Right lobe of liver (tissue), 4 donors: ENCODE results near the gene SPPL3.

ENCODE experiments used
- CTCF ChIP-seq, 4 donors: fragments of 200-600 bp in 3 of 4; fragments of 450-650 bp in 1 of 4; IDR thresholded peaks; one replicate each; pipeline versions ENCODE4 v1.5.1 to v1.8.0; 2016 to 2022; ENCODE audit warnings: antibody characterized with exemption in 4 of 4, mild to moderate bottlenecking in 2 of 4
- POLR2A ChIP-seq: fragments of 450-650 bp; IDR thresholded peaks from one replicate; pipeline ENCODE4 v1.6.1; 2017; ENCODE audit warnings: antibody characterized with exemption, mild to moderate bottlenecking
- donor health status: DM: no; HTN: no; CAD: no.
- donor health status: DM: no; HTN: no; CAD: no.
- donor health status: DM: no; HTN: yes; CAD: no.

DNA sequence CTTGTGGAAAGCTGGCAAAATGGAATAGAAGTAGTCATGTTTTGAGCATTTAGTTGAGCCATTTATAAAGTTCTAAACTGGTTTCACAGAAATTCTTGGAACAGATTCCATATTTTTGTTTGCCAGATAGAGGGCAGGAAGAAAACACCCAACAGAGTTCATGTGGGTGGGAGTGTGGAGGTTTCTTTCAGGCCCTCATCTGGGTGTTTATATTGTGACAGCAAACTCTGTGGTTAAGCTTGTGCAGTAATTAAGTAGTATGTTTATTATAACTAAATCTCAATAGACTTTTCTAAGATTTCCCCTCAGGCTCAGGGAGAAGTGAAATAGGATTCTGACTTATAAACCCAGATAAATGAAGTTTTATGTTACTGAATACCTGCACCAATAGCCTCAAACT lies 57.4 kb downstream of the SPPL3 start:
- TF ChIP-seq CTCF (IDR thresholded peaks at IDR 0.05) (no peak), POLR2A (no peak)
